Activated naive CD4-positive, alpha-beta T cell treated with anti-CD3 and anti-CD28 coated beads, Interleukin-2, amount 50 U/mL, for 24 hours (primary cell): Measurements from ENCODE around the gene RGP1.

Experiments
- H3K27ac Mint-ChIP-seq: one replicate; pipeline ENCODE4 v1.8.0; 2021; ENCODE audit warnings: mild to moderate bottlenecking, mixed read lengths
- H3K27me3 Mint-ChIP-seq: one replicate; pipeline ENCODE4 v1.8.0; 2021; ENCODE audit warnings: mixed read lengths
- H3K36me3 Mint-ChIP-seq: one replicate; pipeline ENCODE4 v1.8.0; 2021; ENCODE audit warnings: mixed read lengths
- H3K4me1 Mint-ChIP-seq: one replicate; pipeline ENCODE4 v1.8.0; 2021; ENCODE audit warnings: mixed read lengths
- H3K4me3 Mint-ChIP-seq: one replicate; pipeline ENCODE4 v1.8.0; 2021; ENCODE audit warnings: mild to moderate bottlenecking, mixed read lengths
- H3K9me3 Mint-ChIP-seq: one replicate; pipeline ENCODE4 v1.8.0; 2021; ENCODE audit warnings: mixed read lengths

The RGP1 gene

DNA sequence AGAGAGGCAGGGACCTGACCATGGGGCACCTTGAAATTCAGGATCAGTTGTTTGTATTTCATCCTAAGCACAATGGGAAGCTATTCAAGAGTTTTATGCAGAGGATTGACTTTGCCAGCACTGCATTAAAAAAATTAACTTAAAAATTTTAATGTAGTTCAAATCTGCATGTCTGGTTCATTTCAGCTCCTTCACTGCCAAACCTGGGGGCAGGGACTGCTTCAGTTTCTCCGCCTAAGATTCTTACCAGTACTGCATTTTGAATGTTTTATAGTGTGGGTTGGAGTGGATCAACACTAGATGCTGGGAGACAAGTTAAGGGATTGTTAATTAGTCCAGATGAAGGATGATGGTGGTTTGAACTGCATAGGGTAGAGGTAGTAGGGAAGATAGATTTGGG, 20.7 kb downstream of the RGP1 start:
- Mint-ChIP-seq H3K27ac (no peak overlapping the region), H3K9me3 (no peaks in the 10 kb centered on the region), H3K27me3 (no peaks in the 10 kb centered on the region), H3K36me3 (no peaks in the 10 kb centered on the region), H3K4me3 (no peak overlapping the region), H3K4me1 (peaks cover 16% of the 10 kb centered on the region)

DNA sequence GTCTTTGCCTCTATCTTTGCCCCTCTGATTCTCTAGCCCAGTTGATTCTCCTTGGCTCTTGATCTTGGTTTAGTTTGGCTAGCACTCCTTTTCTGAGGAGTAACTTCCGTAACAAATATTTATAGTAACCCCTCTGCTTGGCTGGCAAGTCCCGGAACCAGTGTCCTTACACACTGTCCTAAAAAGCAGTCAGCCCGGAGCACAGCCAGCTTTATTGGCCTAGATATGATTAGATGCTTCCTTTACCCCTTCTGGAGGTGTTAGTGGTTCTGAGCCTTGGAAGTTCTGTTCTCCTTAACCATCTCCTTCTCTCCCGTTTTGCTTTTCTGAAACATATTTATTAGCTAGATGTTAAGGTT, 22.0 kb downstream of the RGP1 start:
- H3K36me3 Mint-ChIP-seq = no peaks in the 10 kb centered on the region
- no peak overlapping the region for H3K27ac Mint-ChIP-seq
- H3K27me3 Mint-ChIP-seq = no peaks in the 10 kb centered on the region
- H3K4me1 Mint-ChIP-seq = peaks cover 17% of the 10 kb centered on the region
- H3K4me3 Mint-ChIP-seq = no peak overlapping the region
- no peaks in the 10 kb centered on the region for H3K9me3 Mint-ChIP-seq

DNA sequence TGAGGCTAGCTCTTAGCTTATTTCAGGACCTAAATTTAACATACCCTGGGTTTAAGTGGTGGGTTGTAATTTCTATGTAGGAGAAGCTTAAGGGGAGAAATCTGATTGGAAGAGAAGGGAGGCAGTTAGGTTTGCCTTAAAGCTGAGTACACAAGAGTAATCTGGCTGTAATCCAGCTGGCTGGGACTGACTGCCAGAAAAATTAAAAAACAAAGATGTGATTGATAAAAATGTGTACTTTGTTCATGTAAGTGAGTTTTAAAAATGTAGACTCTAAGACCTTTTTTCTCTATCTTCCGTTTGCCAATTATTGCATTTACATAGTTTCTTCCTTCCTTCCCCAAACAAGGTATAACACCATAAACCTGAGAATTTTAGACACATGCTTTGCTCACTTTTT, 22.4 kb downstream of the RGP1 start:
- no peak overlapping the region for H3K4me3 Mint-ChIP-seq
- no peak overlapping the region for H3K27ac Mint-ChIP-seq
- peaks cover 12% of the 10 kb centered on the region for H3K4me1 Mint-ChIP-seq
- no peaks in the 10 kb centered on the region for H3K9me3 Mint-ChIP-seq
- no peaks in the 10 kb centered on the region for H3K36me3 Mint-ChIP-seq
- no peaks in the 10 kb centered on the region for H3K27me3 Mint-ChIP-seq

DNA sequence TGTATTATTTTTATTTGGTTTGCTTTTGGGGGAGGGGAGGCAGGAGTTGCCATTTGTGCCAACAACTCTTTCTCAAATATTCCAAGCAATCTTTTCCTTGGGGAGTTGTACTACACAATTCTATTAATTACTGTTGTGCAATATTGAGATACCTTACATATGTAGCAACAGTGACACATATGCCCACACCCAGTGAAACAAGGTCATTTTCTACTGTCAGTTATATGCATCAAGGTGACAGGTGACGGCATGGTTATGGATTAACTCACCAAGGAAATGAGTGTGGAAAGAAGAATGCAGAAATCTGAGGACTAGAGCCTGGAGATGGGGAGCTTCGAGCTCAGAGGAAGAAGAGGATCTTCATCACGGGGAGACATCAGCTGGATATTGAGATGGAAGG, 22.9 kb downstream of the RGP1 start:
- no peaks in the 10 kb centered on the region for H3K36me3 Mint-ChIP-seq
- H3K9me3 Mint-ChIP-seq = no peaks in the 10 kb centered on the region

DNA sequence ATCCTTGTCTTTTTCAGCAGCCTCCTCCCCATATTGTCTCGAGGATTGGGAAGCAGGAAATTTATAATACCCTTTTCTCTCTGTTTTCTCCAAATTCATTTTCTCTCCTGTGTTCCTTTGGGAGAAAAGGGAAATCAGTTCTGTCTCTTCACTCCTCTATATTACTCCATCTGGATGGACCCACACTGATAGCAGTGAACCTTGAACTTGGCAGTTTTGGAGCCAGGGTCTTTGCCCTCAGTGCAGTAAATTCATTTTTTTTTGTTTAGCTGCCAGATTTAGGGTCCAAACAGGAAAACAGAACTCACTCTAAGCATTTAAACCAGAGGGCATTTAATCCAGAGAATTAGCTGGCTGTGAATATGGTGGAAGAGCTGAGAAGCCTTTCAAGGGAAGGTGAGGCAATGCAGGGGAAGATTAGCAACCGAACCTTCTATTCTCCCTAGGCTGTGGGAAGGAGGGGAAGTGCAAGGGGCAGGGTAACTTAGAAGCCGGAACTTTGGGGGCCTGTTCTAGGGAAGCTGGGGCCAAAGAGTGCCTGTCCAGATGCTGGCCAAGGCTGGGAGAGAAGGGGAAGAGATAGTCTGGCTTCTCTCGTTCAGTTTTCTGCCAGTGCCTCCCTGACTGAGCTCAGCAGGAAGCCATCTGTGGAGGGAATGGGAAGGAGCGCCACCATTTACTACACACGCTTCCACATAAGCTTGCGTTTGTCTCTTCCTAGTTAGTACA, 26.0 kb downstream of the RGP1 start:
- H3K36me3 Mint-ChIP-seq = peaks cover 1% of the 10 kb centered on the region
- H3K9me3 Mint-ChIP-seq = no peaks in the 10 kb centered on the region
- peaks cover 3% of the 10 kb centered on the region for H3K4me1 Mint-ChIP-seq
- no peak overlapping the region for H3K27ac Mint-ChIP-seq
- no peaks in the 10 kb centered on the region for H3K27me3 Mint-ChIP-seq
- no peak overlapping the region for H3K4me3 Mint-ChIP-seq

More for the DNA sequence above, 22.9 kb downstream of the RGP1 start:
- no peaks in the 10 kb centered on the region for H3K27me3 Mint-ChIP-seq
- peaks cover 9% of the 10 kb centered on the region for H3K4me1 Mint-ChIP-seq
- H3K4me3 Mint-ChIP-seq = no peak overlapping the region
- no peak overlapping the region for H3K27ac Mint-ChIP-seq

DNA sequence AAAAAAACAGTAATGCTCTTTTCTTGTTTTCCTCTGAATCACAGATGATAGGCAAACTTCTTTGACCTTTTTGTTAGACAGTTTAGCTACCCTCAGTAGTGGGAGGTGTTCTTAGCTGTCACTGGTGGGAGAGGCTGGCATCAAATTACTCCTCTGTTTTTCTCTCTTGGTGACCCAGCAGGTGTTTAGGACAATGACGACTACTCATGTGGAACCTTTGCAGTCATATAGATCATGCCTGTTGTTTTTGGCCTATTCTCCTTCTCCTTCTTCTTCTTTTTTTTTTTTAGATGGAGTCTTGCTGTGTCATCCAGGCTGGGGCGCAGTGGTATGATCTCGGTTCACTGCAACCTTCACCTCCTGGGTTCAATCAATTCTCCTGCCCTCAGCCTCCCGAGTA, 26.9 kb downstream of the RGP1 start:
- no peak overlapping the region for H3K27ac Mint-ChIP-seq

DNA sequence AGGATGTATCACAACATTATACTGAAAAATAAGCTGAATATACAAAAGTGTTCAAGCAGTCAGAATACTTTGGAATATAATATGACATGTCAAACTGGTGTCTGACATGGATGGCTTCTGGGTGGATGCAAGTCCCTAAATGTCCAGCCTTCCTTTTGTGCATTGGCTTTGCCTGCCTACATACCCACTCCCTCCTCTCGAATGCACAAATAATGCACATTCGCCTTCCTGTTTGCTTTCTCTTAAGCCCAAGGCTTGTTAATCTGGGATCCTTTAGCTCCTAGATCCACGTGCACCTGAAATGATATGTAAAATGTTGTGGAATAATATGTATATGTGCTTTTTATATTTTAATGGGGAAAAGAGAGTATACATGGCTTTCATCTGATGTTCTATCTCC, 29.4 kb downstream of the RGP1 start:
- Mint-ChIP-seq H3K36me3 (peaks cover 8% of the 10 kb centered on the region), H3K4me1 (peaks cover 3% of the 10 kb centered on the region), H3K4me3 (no peak overlapping the region), H3K9me3 (no peaks in the 10 kb centered on the region), H3K27me3 (no peaks in the 10 kb centered on the region), H3K27ac (no peak overlapping the region)

More for the DNA sequence above, 26.9 kb downstream of the RGP1 start:
- no peaks in the 10 kb centered on the region for H3K27me3 Mint-ChIP-seq
- H3K4me3 Mint-ChIP-seq = no peak overlapping the region
- H3K4me1 Mint-ChIP-seq = peaks cover 3% of the 10 kb centered on the region
- peaks cover 4% of the 10 kb centered on the region for H3K36me3 Mint-ChIP-seq
- H3K9me3 Mint-ChIP-seq = no peaks in the 10 kb centered on the region

DNA sequence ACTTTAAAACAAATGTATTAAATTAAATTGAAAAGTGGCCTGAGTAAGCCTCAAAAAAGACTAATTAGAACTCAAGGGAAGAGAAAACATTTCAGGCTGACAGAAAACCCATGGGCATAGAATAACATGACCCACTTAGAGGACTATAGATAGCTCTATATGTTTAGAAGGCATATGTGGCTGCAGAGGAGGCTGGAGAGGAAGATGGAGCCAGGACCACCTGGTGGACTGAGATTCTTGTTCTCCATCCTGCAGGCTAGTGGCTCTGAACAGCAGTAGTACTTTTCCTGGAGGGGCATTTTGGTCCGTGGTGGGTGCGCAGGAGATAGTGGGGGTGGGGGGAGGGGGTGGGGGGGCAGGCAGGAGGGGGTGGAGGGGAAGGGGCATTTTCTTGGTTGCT, 32.0 kb downstream of the RGP1 start:
- Mint-ChIP-seq H3K4me1 (no peaks in the 10 kb centered on the region), H3K36me3 (peaks cover 8% of the 10 kb centered on the region), H3K9me3 (no peaks in the 10 kb centered on the region), H3K4me3 (no peak overlapping the region), H3K27me3 (no peaks in the 10 kb centered on the region), H3K27ac (no peak overlapping the region)

DNA sequence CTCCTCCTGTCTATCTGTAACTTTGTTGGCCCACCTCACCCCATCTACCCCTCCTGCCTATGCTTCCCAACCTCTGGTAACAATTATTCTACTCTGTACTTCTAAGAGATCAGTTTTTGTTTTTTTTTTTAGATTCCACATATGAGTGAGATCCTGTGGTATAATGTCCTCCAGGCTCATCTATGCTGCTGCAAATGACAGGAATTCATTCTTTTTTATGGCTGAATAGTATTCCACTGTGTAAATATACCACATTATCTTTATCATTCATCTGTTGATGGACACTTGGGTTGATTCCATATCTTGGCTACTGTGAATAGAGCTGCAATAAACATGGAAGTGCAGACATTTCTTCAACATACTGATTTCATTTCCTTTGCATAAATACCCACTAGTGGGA, 34.3 kb downstream of the RGP1 start:
- Mint-ChIP-seq H3K27ac (no peak overlapping the region), H3K4me1 (no peaks in the 10 kb centered on the region), H3K4me3 (no peak overlapping the region), H3K9me3 (no peaks in the 10 kb centered on the region), H3K36me3 (peaks cover 11% of the 10 kb centered on the region), H3K27me3 (no peaks in the 10 kb centered on the region)

DNA sequence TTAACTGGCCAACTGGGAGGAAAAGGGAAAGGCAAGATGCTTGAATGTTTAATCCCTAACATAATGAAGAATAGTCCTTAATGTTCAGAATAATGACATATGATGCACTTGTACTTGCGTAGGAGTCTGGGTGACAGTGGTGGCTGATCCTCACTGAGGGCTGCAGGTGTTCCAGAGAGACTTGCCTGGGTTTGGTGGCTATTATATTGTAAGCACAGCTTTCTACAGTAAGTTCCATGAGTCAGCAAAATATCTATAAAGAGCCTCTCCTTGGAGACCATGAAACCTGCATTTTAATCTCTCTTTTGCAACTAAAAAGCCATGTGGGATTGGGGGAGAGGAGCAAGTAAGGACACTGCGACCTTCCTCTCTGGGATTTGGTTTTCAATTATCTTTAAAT, 40.5 kb downstream of the RGP1 start:
- peaks cover 16% of the 10 kb centered on the region for H3K4me1 Mint-ChIP-seq
- H3K9me3 Mint-ChIP-seq = no peaks in the 10 kb centered on the region
- H3K36me3 Mint-ChIP-seq = peaks cover 6% of the 10 kb centered on the region
- H3K27ac Mint-ChIP-seq = no peak overlapping the region
- H3K27me3 Mint-ChIP-seq = no peaks in the 10 kb centered on the region
- H3K4me3 Mint-ChIP-seq = no peak overlapping the region

DNA sequence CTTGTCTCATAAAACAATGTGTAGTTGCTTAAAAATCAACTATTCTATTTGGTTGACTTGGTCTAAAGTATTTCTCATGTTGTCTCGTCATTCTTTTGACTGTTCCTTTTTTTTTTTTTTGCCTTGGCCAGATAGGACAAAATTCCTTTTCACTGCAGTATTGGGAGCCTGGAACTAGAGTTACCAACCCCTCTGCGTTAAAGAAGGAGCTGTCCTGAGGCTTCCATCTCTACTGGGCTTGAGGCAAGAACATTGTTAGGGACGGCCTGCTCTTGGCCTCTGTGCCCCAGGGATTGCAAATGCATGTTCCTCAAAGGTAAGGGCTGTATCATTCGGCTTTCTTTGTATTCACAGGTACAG, 40.9 kb downstream of the RGP1 start:
- Mint-ChIP-seq H3K36me3 (peaks cover 6% of the 10 kb centered on the region), H3K27ac (no peak overlapping the region), H3K27me3 (no peaks in the 10 kb centered on the region), H3K4me1 (peaks cover 17% of the 10 kb centered on the region), H3K9me3 (no peaks in the 10 kb centered on the region), H3K4me3 (no peak overlapping the region)

DNA sequence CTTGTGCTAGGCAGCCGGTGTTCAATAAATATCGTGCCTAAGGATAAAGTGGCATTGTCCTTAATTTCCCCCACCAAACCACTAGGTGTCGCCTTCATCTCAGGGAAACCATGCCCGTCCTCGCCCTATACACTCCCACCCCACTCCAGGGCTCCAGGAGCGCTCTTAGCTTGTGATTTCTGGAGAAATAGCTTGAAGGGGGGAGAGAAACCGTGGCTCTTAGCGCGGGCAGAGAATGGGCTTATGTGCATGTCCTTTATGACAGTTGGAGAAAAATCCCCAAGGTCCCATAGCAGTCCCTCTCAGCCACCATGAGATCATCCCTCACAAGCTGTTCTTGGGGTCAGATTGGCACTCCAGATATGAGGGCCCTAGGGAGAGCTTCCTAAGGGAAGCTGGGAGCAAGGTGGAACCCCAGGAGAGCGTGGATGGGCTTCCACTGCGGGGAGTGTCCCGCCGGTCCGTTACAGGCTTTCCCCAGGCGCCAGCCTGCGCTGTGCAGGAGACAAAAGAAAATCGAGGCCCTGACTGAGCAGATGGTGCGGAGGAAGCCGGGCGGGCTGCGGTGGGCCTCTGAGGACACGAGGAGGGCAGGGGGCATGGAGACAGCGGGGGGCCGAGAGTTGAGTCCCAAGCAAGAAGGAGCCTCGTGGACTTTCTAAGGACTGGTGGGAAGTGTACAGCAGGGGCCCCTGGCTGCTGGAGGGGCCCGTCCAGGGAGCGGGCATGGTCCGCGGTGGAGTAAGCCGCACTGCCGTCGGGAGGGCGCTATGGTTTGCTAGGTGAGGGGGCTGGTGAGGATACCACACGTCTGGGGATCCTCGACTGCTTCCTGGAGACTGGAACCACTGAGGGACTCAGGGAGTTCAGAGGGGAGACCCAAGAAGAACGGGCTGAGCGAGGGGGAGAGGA, 41.6 kb downstream of the RGP1 start:
- H3K9me3 Mint-ChIP-seq = no peaks in the 10 kb centered on the region
- H3K4me3 Mint-ChIP-seq = no peak overlapping the region
- H3K36me3 Mint-ChIP-seq = peaks cover 9% of the 10 kb centered on the region
- no peak overlapping the region for H3K27ac Mint-ChIP-seq
- peaks cover 17% of the 10 kb centered on the region for H3K4me1 Mint-ChIP-seq
- H3K27me3 Mint-ChIP-seq = no peaks in the 10 kb centered on the region

DNA sequence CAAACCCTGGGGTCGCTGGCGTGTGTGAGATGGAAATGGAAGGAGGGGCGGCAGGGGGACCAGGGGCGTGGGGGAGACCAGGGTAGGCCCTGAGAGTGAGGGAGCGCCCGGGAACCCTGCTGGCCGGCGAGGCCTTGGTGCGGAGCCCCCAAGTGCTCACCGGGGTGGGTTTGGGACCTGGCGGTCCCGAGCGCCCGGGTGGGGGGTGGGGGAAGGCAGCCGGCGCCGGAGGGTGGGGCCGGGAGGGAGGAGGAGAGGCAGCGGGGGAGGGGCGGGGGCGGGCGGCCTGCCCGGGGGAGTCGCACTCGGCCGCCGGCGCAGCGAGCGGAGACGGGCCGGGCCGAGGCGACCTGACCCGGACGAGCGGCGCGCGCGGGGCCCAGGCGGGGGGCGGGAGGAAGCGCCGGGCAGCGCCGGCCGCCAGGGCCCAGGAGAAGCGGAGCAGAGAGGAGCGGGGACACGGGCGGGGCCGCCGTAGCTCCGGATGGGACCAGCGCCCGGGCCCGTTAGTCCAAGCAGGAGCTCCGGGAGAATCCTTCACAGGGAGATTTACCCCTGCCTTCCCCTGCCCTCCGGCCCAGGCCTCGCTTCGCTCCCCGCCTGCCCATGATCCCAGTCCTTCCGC, 42.3 kb downstream of the RGP1 start, which contains the start of gene NPR2:
TSS of gene NPR2 (plus strand) at position 295 of the 625 bp plus-strand sequence. CDS start 818 bp downstream, outside the sequence.
- Mint-ChIP-seq H3K4me1 (peaks cover 17% of the 10 kb centered on the region), H3K9me3 (no peaks in the 10 kb centered on the region), H3K27me3 (no peaks in the 10 kb centered on the region), H3K36me3 (peaks cover 5% of the 10 kb centered on the region), H3K4me3 (no peak within 1 kb of the TSS), H3K27ac (no peak within 1 kb of the TSS)

DNA sequence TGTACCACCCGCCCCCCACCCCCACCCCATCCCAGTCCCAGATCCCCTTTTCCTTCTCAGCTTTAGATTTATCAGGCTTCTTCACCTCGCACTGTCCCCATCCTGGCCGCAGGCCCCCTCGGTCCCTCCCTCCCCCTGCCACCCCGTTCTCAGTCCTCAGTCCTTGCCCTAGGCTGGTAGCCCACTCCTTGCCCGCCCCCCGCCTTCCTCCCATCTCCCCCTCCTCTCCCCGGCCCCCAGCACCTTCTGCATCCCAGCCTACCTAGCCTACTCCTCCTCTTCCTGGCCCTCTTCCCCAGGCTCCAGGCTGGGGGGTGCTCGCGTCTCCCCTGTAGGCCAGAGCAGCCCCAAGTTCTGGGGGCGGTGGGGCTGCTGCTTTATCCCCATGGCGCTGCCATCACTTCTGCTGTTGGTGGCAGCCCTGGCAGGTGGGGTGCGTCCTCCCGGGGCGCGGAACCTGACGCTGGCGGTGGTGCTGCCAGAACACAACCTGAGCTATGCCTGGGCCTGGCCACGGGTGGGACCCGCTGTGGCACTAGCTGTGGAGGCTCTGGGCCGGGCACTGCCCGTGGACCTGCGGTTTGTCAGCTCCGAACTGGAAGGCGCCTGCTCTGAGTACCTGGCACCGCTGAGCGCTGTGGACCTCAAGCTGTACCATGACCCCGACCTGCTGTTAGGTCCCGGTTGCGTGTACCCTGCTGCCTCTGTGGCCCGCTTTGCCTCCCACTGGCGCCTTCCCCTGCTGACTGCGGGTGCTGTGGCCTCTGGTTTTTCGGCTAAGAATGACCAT, 43.1 kb downstream of the RGP1 start:
- Mint-ChIP-seq H3K4me3 (no peak overlapping the region), H3K4me1 (peaks cover 22% of the 10 kb centered on the region)

DNA sequence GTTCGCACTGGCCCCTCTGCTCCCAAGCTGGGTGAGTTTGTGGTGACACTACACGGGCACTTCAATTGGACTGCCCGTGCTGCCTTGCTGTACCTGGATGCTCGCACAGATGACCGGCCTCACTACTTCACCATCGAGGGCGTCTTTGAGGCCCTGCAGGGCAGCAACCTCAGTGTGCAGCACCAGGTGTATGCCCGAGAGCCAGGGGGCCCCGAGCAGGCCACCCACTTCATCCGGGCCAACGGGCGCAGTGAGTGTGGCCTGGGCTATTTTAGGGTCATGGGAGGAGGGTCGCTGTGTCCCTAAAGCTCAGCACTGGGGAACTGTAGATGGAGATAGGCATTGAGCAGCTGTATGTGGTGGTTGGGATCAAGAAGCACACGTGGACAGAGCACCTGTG, 43.7 kb downstream of the RGP1 start:
- H3K9me3 Mint-ChIP-seq = no peaks in the 10 kb centered on the region
- no peaks in the 10 kb centered on the region for H3K27me3 Mint-ChIP-seq
- H3K4me1 Mint-ChIP-seq = peaks cover 26% of the 10 kb centered on the region
- H3K4me3 Mint-ChIP-seq = no peak overlapping the region
- H3K27ac Mint-ChIP-seq = no peak overlapping the region
- peaks cover 5% of the 10 kb centered on the region for H3K36me3 Mint-ChIP-seq

More for the DNA sequence above, 43.1 kb downstream of the RGP1 start:
- Mint-ChIP-seq H3K27ac (no peak overlapping the region), H3K9me3 (no peaks in the 10 kb centered on the region), H3K36me3 (peaks cover 5% of the 10 kb centered on the region), H3K27me3 (no peaks in the 10 kb centered on the region)
